Measurements from ENCODE around the gene ETS1.

Gene ETS1

DNA sequence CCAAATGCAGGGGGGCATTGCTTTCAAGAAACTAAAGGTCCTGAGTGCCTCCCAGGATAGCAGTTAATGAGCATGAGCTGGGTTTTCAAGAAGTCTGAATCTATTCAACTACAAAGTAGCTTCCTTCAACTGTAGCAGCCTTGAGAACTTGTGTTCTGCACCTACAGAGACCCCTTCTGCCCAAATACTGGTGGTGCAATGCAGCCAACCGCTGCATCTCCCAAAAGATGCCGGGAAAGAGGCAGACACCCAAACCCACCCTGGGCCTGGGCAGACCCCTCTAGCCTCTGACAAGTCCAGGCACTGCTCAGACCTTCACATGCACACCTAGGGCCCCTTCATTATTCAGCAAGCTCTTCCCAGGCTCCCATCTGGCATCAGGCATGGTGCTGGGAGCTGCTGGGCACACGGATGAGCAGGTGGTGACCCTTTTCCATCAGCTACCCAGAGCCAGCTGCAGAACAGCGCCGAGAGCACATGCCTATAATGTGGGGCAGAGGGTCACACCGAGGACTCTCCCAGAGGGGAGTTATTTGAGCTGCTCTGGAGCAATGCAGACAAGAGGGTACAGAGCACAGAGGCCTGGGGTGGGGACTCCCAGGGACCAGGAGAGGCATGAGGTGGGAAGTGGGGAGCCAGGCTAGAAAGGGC lies 44.9 kb upstream of the ETS1 start:
- peak in 1 of 2 experiments; percentile 43 for DNase-seq (ENCODE audit: low read depth in 1 of 2, low spot score in 1 of 2)
- no peak overlapping the region for H3K27ac ChIP-seq (replicated peaks)
- H3K27me3 ChIP-seq (ENCODE audit: insufficient read depth, poor library complexity, severe bottlenecking) = no peaks in the 10 kb centered on the region
- TF ChIP-seq POLR2AphosphoS5 (IDR thresholded peaks at IDR 0.05; ENCODE audit: low read depth) (no peak), SPI1 (IDR thresholded peaks at IDR 0.05; ENCODE audit: borderline replicate concordance, low read depth) (no peak), GABPA (IDR thresholded peaks at IDR 0.05; ENCODE audit: low read depth) (no peak), CTCF (IDR thresholded peaks at IDR 0.05; ENCODE audit: insufficient read depth, low read length) (peak; percentile 36), REST (IDR thresholded peaks at IDR 0.05; ENCODE audit: insufficient replicate concordance, low read depth) (no peak)
- no peak overlapping the region for H3K4me3 ChIP-seq (replicated peaks; ENCODE audit: insufficient read depth, low read length)

- no peak overlapping the region for H3K4me3 ChIP-seq (replicated peaks; ENCODE audit: insufficient read depth, low read length)
- H3K27ac ChIP-seq (replicated peaks) = no peak overlapping the region
- DNase-seq (ENCODE audit: low read depth in 1 of 2, low spot score in 1 of 2) = peak; percentile 50 to 92
These were observed 43.2 kb upstream of the ETS1 start for GRCh38 chr11:128630367-128631230.

More at GRCh38 chr11:128630367-128631230, 43.2 kb upstream of the ETS1 start:
- H3K27me3 ChIP-seq (ENCODE audit: insufficient read depth, poor library complexity, severe bottlenecking) = no peaks in the 10 kb centered on the region
- TF ChIP-seq REST (IDR thresholded peaks at IDR 0.05; ENCODE audit: insufficient replicate concordance, low read depth) (no peak), CTCF (IDR thresholded peaks at IDR 0.05; ENCODE audit: insufficient read depth, low read length) (peak; percentile 56), SPI1 (IDR thresholded peaks at IDR 0.05; ENCODE audit: borderline replicate concordance, low read depth) (peak; percentile 74), GABPA (IDR thresholded peaks at IDR 0.05; ENCODE audit: low read depth) (no peak), POLR2AphosphoS5 (IDR thresholded peaks at IDR 0.05; ENCODE audit: low read depth) (no peak)

Data from HL-60 (cell line).